Left kidney (tissue), 2 donors: ENCODE data around the gene GNAI3. TPM values are rescaled to one million over a fixed set of nuclear protein-coding genes. Genes with fewer than 3 reads are reported as not detected.
A peak's percentile ranks its signal among the peaks of the same experiment; 100 is the strongest.

Experiments
- DNase-seq: peaks from one replicate; pipeline ENCODE4 v3.0.0-alpha.2; 2013
- polyA plus RNA-seq: library from polyadenylated mRNA; unstranded; fragments of 120-200 nt; gene quantifications from one replicate; pipeline ENCODE4 v1.2.1, GENCODE V29; 2013; ENCODE audit not compliant: insufficient read length

Gene GNAI3
- polyA plus RNA-seq, 1 donor = 13.1 TPM

DNA sequence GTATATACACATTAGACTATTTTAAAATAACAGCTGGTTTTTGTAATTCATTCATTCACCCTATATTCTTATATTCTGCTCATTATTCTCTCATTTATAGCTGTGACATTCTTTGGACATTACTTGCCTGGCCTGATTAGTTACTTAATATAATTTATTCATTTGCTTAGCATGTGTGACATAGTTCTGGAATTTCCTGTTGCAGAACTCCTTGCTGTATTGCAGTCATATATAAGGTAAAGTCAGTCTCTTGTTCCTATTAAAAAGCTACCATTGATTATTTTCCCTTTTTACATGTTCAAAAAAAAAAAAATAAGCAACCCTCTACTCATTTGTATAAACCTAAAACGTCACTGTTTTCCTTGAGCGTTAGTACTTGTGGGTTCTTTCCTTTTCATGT lies 47.1 kb downstream of the GNAI3 start:
- no peak for DNase-seq

DNA sequence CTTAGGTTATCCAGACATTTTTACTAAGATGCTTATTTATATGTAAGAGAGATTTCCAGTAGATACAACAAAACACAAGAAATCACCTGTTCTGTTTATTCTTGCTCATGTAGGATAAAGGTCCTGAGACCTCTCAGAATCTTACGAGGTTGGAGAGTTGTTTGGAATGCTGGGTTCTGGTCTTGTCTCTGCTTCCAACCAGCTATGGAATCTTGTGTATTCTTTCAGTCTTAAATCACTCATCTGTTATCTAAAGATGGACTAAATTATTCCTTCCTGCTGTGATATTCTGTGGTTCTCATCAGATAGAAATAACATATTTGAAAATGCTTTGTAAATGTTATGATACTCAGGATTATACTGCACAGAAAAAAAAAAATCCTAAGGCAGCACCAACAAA lies 49.7 kb downstream of the GNAI3 start:
- DNase-seq = no peak

DNA sequence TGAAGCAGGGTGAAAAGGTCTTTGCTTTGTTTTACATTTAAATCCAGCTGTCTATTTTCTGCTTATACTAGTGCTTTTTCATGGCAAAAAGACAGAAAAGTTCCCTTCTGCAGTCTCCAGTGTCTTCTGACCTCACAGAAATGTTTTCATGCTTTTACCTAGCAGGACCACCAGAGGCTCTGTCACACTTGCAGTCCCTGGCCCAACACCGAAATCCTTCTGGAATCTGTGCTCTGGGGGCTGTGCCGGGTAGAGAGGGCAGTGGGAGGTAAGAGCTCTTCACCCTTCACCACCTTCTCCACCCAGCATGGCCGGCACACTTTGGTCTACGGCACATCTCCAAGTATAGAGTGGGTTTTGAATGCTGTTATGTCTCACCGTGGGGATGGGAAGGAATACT lies 50.2 kb downstream of the GNAI3 start:
- DNase-seq = no peak

DNA sequence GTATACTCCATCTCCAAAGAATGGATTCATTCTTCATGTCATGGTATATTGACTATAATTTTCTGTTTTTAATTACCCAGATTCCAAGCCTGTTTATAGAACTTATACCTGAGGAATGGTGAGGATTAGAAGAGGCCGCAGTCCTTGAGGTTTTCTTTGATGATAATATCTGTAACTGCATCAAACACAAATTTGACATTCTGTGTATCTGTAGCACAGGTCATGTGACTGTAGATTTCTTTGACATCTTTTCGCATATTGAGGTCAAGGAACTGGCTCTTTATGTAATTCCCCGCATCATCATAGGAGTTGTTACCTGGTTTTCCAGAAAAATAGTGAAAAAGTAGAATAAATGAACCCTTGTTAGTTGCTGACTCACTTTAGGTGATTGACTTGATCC lies 54.8 kb downstream of the GNAI3 start:
- DNase-seq = no peak

DNA sequence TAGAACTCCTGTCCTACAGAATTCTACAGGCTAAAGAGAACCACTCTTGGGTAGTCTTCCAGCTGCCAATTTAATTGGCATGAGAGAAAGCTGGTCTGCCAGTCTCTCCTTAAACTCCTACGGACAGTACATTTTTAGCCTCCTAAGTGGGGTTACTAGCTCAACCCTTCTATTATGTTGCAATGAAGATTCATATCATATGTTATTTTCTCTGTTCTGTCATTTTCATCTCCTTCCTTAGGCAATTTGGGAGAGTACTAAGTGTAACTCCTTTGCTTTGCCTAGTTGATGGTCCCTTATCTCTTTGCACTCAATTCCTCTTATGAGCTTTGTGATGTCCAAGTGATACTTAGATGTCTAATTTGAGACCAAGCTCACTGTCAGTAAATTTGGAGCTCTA lies 57.0 kb downstream of the GNAI3 start:
- DNase-seq = no peak

DNA sequence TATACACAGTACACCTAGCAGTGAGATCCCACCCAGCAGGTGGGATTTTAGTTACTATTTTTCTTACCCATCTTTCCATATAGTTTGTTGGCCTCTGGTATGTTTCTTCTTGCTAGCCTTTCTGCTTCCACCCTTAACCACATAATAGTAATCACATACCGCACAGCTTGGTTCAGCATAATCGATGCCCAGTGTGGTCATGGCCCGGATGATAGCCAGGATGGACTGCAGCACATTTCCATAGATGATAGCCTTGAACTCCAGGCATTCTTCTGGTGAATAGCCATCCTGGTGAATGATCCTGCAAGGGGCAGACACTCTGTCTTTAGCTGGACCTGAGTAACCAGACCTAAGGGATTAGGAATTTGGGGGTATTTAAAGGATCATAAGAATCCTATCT lies 61.5 kb downstream of the GNAI3 start:
- DNase-seq = no peak

DNA sequence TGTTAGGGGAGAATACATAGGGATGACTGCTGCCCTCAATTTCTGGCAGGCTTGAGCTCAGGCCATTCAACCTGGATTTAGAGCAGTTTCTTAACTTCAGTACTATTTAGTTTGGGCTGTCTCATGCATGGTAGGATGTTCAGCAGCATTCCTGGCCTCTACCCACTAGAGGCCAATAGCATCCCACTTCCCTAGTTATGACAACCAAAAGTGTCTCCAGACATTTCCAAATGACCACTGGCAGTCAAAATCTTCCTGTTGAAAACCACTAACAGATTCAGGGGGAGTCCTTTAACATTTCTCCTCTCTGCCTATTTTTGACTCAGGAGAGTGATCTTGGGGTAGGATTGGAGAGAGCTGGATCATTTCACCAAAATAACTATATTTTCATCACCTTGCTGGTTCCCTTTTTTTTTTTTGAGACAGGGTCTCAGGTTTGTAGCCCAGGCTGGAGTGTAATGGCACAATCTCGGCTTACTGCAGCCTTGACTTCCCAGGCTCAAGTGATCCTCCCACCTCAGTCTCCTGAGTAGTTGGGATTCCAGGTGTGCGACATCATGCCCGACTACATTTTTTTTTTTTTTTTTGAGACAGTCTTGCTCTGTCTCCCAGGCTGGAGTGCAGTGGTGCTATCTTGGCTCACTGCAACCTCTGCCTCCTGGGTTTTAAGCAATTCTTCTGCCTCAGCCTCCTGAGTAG lies 62.3 kb downstream of the GNAI3 start:
- no peak for DNase-seq

DNA sequence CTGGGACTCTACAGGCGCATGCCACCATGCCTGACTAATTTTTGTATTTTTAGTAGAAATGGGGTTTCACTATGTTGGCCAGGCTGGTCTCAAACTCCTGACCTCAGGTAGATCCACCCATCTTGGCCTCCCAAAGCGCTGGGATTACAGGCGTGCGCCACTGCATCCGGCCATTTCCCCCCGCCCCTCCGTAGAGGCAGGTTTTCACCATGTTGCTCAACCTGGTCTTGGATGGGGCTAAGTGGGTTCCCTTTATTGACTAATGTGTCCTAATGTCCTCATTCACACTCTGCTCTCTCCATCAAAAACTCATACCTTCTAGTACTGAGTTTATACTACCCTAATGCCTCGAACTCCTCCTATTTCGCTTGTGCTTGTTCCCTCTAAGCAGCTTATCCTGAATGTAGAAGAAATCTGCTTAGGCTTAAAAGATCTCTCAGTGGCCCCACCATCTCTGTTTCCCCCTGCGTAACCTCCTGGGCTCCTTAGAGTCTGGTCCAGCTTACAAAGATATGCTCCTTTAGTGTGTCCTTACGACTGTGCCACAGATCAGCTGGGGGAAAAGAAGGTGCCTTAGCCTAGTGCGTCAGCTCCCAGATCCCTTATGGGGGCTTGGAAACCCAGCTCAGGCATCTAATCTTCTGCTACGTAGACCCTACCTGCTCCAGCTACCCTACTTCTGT lies 63.0 kb downstream of the GNAI3 start:
- DNase-seq = no peak

DNA sequence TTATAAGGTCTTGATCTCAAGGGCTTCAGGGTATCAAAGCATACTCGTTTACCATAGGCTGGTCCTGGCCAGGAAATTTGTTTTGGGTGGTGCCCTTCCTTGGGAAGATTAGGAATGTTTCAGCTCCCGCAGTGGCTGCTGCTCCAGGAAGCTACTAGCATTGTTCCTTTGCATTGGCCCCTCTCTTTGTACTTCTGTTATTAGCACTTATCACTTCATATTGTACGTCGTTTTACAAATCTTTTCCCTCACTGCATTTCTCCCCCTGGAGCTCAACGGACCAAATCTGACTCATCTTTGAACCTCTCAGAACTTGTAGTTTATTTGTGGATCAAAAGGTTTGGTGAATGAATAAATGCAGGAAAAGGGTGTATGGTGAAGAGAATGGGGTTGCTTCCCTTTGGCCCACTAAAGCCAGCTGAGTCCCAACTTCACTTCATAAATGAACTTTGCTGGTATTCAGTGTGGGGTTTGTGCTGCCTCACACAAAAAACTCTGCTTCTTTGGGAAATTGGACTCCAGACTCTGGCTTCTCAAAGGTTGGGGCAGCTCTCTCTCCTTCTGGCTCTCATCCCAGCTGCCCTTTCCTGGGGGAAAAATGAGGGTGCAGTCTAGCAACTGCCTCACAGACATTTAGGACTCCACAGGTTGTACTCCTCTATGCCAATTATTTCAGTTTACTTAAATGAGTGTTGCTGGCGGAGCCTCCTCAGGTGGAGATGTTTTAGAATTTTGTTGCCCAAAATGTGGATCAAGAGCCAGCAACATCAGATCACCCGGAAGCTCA lies 65.1 kb downstream of the GNAI3 start:
- no peak for DNase-seq

DNA sequence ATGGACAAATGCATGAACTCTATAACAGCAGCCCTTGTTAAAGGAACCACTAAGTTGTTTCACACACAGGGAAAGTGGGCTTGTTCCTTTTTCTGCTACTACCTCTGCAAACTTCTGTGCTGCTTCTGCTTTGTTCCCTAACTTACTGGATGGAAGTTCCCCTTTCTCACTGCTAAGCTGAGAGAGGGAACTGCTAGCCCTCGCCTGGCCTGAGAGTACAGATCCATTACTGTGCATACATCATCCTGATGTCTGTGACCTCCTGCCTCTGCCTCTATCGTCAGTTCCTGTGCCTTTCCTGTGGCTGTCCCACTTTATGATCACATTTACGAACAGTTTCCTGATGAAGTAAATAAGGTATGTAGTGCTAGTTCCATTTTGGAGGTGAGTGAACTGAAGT lies 67.5 kb downstream of the GNAI3 start:
- peak; percentile 27 for DNase-seq

DNA sequence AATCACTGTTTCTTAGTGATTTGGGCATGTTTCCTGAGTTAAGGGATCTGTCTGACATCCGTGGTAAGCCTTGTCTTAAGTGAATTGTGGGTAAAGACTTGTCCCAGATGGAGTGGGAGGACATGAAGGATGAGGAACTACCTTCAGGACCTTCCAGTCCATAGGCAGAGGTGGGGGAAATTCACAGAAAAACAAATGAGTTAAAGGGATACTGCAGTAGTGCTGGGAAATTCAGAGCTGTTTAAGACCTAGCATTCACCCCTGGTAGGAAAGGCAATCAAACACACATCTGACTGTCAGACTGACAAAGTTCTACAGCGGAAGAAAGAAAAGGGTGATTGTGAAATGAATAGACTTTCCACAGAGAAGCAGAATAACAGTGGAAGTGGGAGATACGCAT lies 68.0 kb downstream of the GNAI3 start:
- DNase-seq = no peak

DNA sequence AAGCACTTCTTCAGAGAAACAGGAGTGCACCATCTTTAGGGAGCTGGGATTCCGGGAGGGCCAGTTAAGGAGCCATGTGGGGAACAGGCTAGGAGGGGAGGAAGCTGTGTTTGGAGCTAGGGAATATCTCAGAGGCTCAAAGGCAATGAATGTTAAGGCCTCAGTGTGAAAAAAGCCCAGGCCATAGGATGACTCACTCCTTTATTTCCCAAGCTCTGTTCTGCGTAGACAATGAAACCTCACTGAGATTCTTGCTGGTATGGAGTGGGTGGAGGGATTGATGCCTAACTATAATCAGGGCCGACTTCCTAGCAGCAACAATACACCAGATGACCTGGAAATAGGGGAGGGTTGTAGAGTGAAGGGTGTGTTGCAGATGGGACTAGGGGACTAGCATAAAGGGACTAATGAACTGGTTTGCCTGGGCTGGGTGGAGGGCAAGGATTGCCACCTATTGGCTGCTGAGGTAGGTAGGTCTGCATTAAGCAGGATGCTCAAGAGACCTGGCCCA lies 68.9 kb downstream of the GNAI3 start:
- no peak for DNase-seq

DNA sequence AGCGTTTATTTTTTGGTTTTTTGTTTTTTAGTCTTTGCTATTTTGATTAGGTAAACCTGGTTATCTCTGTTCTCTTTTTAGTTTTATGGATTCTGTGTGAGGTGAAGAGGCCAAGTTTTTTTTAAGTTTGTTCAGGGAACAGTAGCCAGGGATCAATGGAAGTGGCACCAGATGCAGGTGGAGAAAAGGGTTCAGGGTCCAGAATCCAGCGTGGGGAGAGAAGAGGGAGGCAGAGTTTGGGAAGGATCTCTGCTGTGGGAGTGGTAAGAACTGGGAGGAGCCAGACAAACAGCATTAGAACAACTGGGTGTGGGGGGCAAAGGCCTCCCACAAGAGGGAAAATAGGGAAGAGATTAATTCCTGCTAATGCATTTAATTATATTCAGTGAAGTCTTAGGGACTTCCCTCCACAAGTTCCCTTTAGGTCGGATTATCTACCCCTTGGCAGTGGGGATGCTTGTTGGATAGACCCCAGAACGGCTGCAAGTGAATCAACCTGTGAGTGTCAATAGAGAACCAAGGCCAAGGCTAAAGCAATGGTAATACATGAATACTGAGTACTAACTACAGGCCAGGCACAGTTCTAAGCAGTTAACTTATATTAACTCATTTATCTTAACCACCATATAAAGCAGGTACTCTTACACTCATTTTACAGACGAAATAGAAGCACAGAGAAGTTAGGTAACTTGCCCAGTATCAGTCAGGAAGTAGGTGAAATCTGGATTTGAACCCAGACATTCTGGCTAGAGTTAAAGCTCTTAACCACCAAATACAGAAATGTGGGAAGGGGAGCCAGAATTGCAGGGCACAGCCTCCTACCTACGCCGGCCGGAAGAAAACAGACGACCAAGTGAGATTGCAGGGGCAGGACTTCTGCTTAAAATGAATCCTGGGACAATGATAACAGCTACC lies 70.5 kb downstream of the GNAI3 start:
- no peak for DNase-seq

DNA sequence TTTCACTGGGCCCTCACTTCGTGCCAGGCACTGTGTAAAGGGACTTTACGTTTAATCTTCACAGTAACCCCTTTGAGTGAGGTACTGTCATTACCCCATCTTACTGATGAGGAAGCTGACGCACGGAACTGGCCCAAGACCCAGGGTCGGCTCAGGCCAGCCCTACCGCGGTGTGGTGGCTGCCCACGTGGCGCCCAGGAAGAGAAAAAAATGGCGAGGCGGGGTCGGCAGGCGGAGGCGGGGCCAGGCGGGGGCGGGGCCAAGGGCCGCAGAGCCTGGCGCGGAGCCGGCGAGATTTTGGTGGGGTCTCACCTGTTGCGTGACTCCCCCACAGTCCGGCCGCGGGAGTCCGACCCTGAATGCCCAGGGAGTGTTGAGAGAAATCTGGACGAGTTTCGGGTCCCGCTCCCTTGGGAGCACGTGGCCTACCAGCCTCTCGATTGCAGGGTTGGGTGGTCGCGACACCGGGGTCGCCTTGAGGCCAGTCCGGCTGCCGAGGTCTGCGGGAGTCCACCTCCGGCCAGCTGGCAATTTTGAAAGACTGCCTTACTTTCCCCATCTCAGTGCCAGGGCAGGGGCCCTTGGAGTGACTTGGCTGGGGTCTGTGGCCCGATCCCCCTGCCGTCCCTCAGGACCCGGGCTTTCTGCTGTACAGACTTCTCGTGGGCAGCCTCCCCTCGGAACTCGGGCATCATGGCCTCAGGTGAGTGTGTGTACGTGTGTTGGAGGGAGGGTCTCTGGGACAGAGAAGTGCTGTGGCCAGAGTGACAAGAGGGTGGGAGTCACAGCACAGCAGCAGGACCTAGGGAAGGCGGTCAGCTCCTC lies 71.4 kb downstream of the GNAI3 start, which contains the start of the genes AMPD2 and GNAT2:
Gene AMPD2 (plus strand): TSS at position 262 of the 825 bp plus-strand sequence. CDS start 1,339 bp downstream, outside the sequence.
Gene GNAT2 (minus strand): TSS at position 41 of the 825 bp plus-strand sequence. CDS start 6,746 bp downstream, outside the sequence.
- peak; percentile 68 for DNase-seq

DNA sequence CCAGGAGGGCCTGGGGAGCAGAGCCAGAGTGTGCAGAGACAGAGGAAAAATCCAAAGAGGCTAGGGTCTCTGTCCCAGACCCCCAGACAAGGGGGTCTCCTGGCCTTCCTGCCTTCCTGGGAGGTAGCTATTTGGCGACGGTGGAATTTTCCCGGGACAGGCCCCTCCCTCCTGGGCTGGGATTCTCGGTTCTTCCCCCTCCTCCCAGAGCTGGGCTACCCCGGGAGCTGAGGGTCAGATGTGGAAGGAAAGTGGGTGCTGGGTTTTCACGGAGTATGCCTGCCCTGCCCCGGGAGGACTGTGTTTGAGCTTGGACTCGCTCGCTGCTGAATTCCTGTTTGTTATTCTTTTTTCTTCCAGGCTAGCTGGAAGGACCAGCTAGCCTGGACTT lies 72.0 kb downstream of the GNAI3 start:
- DNase-seq = peak; percentile 33

DNA sequence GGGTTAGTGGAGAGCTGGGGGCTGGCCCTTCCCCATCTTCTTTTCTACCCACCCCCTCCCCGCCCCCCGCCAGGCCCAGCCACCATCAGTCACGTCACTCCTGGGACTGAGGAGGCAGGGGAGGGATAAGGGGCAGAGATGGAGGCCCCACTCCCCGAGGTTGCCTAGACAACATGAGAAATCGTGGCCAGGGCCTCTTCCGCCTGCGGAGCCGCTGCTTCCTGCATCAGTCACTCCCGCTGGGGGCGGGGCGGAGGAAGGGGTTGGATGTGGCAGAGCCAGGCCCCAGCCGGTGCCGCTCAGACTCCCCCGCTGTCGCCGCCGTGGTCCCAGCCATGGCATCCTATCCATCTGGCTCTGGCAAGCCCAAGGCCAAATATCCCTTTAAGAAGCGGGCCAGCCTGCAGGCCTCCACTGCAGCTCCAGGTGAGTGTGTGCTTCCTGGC lies 72.4 kb downstream of the GNAI3 start:
- peak; percentile 93 for DNase-seq

DNA sequence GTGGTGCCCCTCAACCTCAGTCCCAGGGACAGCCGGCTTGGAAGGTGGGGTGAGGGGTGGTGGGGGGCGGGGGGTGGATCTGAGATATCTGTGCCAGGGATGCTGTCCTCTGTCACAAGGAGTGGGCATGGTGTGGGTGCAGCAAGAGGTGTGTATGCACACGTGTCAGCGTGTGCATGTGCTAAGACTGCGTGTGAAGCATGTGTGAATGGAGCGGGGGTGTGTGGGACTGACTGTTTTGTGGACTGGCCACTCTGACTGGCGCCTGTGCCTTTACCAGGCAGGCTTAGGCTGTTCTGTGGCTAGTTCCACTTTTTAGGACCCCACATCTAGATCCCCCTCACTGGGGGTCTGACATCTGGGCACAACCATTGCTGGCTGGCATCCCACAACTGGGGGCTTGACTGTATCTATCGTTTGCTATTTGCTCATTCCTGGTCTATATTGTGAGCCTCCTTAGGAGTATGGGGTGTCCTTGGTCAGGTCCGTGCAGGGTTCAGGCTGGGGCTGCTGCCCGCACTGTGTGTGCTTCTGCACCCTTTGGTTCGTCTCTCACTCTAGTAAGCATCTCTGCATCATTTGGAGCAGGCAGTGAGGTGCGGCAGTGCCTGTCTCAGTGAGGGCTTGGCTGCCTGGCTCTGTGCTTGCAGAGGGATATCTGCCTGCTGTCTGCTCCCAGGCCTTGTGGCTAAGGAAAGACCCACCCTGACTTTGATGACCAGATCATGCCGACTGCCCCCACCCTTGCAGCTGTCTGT lies 73.1 kb downstream of the GNAI3 start:
- no peak for DNase-seq

DNA sequence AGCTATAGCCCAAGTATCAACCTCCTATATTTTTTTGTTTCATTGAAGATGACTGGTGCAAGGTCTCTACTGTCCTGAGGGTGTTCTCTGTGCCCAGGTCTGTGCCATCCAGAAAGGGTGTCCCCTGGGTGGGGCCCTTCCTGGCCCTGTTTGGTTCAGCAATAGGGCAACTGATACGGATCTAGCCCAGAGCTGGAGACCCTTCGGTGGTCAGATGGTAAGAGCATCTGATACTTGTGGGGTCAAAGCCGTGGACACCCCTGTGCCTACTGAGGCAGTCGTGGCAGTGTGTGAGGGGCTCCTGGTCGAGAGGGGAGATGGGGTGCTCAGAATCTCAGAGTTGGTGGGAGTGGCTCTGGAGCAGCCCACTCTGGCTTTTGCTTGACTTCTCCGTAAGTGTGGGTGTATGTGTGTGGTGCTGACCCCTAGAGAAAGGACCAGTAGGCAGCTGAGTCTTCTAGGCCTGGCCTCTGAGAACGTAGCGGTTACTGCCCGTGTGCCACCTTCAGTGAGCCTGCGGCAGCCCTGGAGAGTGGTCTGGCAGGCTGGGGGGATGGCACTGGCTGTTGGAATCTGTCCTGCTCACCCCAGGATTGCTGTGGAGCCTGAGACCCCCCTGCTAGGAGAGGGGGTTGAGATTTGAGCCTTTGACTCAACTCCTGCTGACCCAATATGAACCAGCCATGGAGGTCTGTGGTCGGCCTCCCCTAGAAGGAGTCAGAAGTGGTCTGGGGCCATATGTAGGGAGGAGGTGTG lies 73.9 kb downstream of the GNAI3 start:
- no peak for DNase-seq

DNA sequence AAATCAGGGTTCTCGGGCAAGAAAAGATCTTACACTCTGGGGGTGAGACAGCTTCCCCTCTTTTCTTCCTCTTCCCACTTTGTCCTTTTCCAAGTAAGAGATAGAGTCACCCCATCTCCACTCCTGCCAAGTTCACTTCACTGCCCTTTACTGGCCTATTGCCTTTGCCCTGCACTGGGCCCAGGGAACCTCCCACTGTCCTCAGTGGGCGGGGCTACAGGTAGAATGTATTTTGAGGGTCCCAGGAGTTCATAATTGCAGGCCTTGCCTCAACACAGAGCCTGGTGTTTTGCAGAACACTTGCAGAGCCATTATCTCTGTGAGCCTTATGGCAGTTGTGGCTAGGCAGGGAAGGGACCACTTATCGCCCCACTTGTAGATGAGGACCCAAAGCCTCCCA lies 74.5 kb downstream of the GNAI3 start:
- DNase-seq = no peak
